Tibial nerve (tissue), 4 donors: Measurements from ENCODE around the gene TEC.

Experiments used
- CTCF ChIP-seq, 5 experiments: fragments of 200-600 bp in 3 of 5; fragments of 450-650 bp in 2 of 5; sonication (generic) in 3 of 5; IDR thresholded peaks; one replicate each; pipeline ENCODE4 v1.5.1; 2016 to 2019; ENCODE audit warnings: antibody characterized with exemption in 5 of 5, mild to moderate bottlenecking in 3 of 5, moderate library complexity in 2 of 5
- EP300 ChIP-seq, 2 donors: sonication (generic); formaldehyde crosslinking; IDR thresholded peaks; one replicate each; pipeline ENCODE4 v1.6.1; 2017; ENCODE audit warnings: antibody characterized with exemption in 2 of 2, mild to moderate bottlenecking in 1 of 2
- POLR2A ChIP-seq, 2 donors: fragments of 450-650 bp; IDR thresholded peaks; one replicate each; pipeline ENCODE4 v1.6.1; 2017; ENCODE audit warnings: antibody characterized with exemption in 2 of 2, mild to moderate bottlenecking in 2 of 2, moderate library complexity in 2 of 2

- TF ChIP-seq CTCF (IDR thresholded peaks at IDR 0.05) (no peak), POLR2A (IDR thresholded peaks at IDR 0.05) (no peak), EP300 (IDR thresholded peaks at IDR 0.05) (no peak)
These were observed 81.8 kb downstream of the TEC start for GRCh38 chr4:48187813-48188212.
